HEK293T (cell line): ENCODE results near the gene NUF2.

Experiments used
- BHLHE40 ChIP-seq: fragments of 450-650 bp; IDR thresholded peaks from 2 replicates; pipeline ENCODE4 v1.6.1; 2016; ENCODE audit warnings: mild to moderate bottlenecking, moderate library complexity, borderline replicate concordance
- CTBP1 ChIP-seq: fragments of 450-650 bp; IDR thresholded peaks from 2 replicates; pipeline ENCODE4 v1.6.1; 2016; ENCODE audit warnings: borderline replicate concordance
- FOXA1 ChIP-seq: fragments of 450-650 bp; IDR thresholded peaks from 2 replicates; pipeline ENCODE4 v1.6.1; 2016; ENCODE audit warnings: mild to moderate bottlenecking
- FOXK2 ChIP-seq: fragments of 450-650 bp; IDR thresholded peaks from 2 replicates; pipeline ENCODE4 v1.6.1; 2016; ENCODE audit warnings: mild to moderate bottlenecking
- FOXM1 ChIP-seq: fragments of 450-650 bp; IDR thresholded peaks from 2 replicates; pipeline ENCODE4 v1.6.1; 2017; ENCODE audit warnings: mild to moderate bottlenecking, borderline replicate concordance
- SP1 ChIP-seq: fragments of 450-650 bp; IDR thresholded peaks from 2 replicates; pipeline ENCODE4 v1.6.1; 2017
- TARDBP ChIP-seq: fragments of 450-650 bp; IDR thresholded peaks from 2 replicates; pipeline ENCODE4 v1.6.1; 2016

DNA sequence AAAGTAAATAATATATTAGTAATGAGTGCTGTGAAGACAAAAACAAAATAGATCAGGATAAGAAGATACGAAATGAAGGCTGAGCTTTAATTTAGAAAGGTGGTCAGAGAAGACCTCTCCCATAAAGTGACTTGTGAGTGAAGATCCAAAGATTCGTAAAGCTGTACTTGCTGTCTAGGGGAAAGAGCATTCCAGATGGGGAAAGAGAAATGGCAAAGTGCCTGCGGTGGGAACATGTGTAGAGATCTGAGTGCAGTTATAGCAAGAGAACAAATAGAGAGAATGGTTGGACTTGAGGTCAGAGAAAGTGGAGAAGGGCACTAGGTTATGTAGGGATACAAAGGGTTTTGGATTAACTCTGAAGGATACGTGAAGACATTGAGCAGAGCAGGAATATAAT lies 60.6 kb downstream of the NUF2 start:
- TF ChIP-seq FOXM1 (no peak), BHLHE40 (no peak), FOXA1 (no peak), FOXK2 (no peak), SP1 (no peak), CTBP1 (no peak), TARDBP (no peak)
